ENCODE results near the gene SCN4B. TPM values are rescaled to one million over a fixed set of nuclear protein-coding genes. Genes with fewer than 3 reads are reported as not detected.
A peak's percentile ranks its signal among the peaks of the same experiment; 100 is the strongest.

SCN4B gene
- total RNA-seq, 1 donor from 2014 or later: 3.6 TPM

- no peak for TF ChIP-seq EZH2phosphoT487 (IDR thresholded peaks at IDR 0.05)
- TF ChIP-seq EZH2 (IDR thresholded peaks at IDR 0.05): no peak
- TF ChIP-seq CTCF (IDR thresholded peaks at IDR 0.05): no peak
- peak overlapping the region; percentile 100 for H2AFZ ChIP-seq (replicated peaks)
- H3K9me3 ChIP-seq (ENCODE audit: low read depth): no peaks in the 10 kb centered on the region
- peaks cover 27% of the 10 kb centered on the region for H3K4me1 ChIP-seq
- no peaks in the 10 kb centered on the region for H4K20me1 ChIP-seq (ENCODE audit: low read depth)
- no peaks in the 10 kb centered on the region for H3K36me3 ChIP-seq
- Mint-ChIP-seq H3K4me3 (peak overlapping the region; percentile 83), H3K27ac (no peak overlapping the region), H3K36me3 (no peaks in the 10 kb centered on the region), H3K4me1 (peaks cover 41% of the 10 kb centered on the region), H3K9me3 (no peaks in the 10 kb centered on the region), H3K27me3 (ENCODE audit: insufficient read depth, low read depth) (peaks cover 21% of the 10 kb centered on the region)
- peaks cover 46% of the 10 kb centered on the region for H3K27me3 ChIP-seq
- no peak overlapping the region for H3K27ac ChIP-seq
- H3F3A ChIP-seq (ENCODE audit: low read depth): peaks cover 20% of the 10 kb centered on the region
- H3K79me2 ChIP-seq (ENCODE audit: low read depth): no peaks in the 10 kb centered on the region
- H3K4me3 ChIP-seq: peak overlapping the region; percentile 81
- H3K4me2 ChIP-seq: peak overlapping the region; percentile 92
- DNase-seq (ENCODE audit: low spot score): no peak
- no peak overlapping the region for H3K9ac ChIP-seq
Observed at GRCh38 chr11:118176778-118177134, 24.1 kb upstream of the SCN4B start.

DNA sequence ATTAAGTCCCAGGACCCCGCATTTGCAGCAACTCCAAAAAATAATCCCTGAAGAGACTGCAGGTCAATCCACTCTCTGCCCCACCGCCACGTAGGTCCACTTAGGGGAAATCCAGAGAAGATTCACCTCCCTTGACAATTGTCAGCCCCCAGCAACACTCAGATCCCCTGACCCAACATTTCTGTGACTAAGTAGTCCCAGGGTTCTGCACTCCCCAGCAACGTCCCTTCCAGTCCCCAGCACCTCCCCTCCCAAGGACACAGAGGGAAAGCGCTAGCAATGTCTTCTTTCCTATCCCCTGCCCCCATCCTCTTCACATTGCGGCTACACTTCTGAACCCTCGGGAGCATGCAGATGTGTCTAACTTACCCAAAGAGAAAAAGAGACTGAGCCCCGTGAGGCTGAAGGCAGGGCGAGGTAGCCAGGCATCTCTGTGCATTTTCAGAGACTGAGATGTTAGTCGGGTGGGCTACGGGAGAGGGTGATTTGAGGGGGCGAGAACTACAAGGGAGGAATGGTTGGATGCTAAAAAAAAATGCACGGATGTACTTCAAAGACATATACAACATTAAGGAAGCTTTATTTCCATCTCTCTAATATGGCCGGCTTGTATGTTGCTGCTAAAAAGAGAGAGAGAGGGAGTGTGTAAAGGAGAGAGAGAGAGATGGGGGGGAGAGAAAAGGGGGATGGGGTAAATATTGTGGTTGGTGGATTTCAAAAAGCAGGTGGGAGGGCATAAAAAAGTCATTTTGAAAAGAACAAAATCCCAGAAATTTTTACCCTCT, 23.6 kb upstream of the SCN4B start, which contains the start of gene SCN2B:
SCN2B (minus strand) TSS at position 647 of the 785 bp plus-strand sequence; CDS start at position 439, 208 bp downstream.
- Histone ChIP-seq H3K4me2 (peak within 1 kb of the TSS; percentile 92), H3K4me1 (peaks cover 30% of the 10 kb centered on the region), H3K27me3 (peaks cover 51% of the 10 kb centered on the region), H3K4me3 (peak within 1 kb of the TSS; percentile 81), H3K27ac (no peak within 1 kb of the TSS), H3K36me3 (no peaks in the 10 kb centered on the region), H2AFZ (replicated peaks) (peak within 1 kb of the TSS; percentile 100), H3F3A (ENCODE audit: low read depth) (peaks cover 20% of the 10 kb centered on the region), H3K9ac (no peak within 1 kb of the TSS), H4K20me1 (ENCODE audit: low read depth) (no peaks in the 10 kb centered on the region), H3K9me3 (ENCODE audit: low read depth) (no peaks in the 10 kb centered on the region), H3K79me2 (ENCODE audit: low read depth) (no peaks in the 10 kb centered on the region)
- H3K27ac Mint-ChIP-seq: peak within 1 kb of the TSS; percentile 61
- TF ChIP-seq CTCF (IDR thresholded peaks at IDR 0.05): peak; percentile 2
- no peak for TF ChIP-seq EZH2 (IDR thresholded peaks at IDR 0.05)
- H3K4me1 Mint-ChIP-seq: peaks cover 42% of the 10 kb centered on the region
- peaks cover 25% of the 10 kb centered on the region for H3K27me3 Mint-ChIP-seq (ENCODE audit: insufficient read depth, low read depth)
- no peaks in the 10 kb centered on the region for H3K36me3 Mint-ChIP-seq
- no peak for DNase-seq (ENCODE audit: low spot score)
- peak within 1 kb of the TSS; percentile 83 for H3K4me3 Mint-ChIP-seq
- H3K9me3 Mint-ChIP-seq: no peaks in the 10 kb centered on the region

- no peak for DNase-seq (ENCODE audit: low spot score)
- no peak for TF ChIP-seq CTCF (IDR thresholded peaks at IDR 0.05)
- TF ChIP-seq EZH2phosphoT487 (IDR thresholded peaks at IDR 0.05): no peak
- TF ChIP-seq EZH2 (IDR thresholded peaks at IDR 0.05): no peak
Observed at GRCh38 chr11:118175031-118175992, 22.7 kb upstream of the SCN4B start.

More at GRCh38 chr11:118175031-118175992, 22.7 kb upstream of the SCN4B start:
- H3F3A ChIP-seq (ENCODE audit: low read depth): peaks cover 20% of the 10 kb centered on the region
- H4K20me1 ChIP-seq (ENCODE audit: low read depth): no peaks in the 10 kb centered on the region
- H3K36me3 Mint-ChIP-seq: no peaks in the 10 kb centered on the region
- H3K9me3 ChIP-seq (ENCODE audit: low read depth): no peaks in the 10 kb centered on the region
- H2AFZ ChIP-seq (replicated peaks): peak overlapping the region; percentile 100
- no peaks in the 10 kb centered on the region for H3K79me2 ChIP-seq (ENCODE audit: low read depth)
- H3K27me3 ChIP-seq: peaks cover 59% of the 10 kb centered on the region
- peak overlapping the region; percentile 92 for H3K4me2 ChIP-seq
- no peak overlapping the region for H3K27ac ChIP-seq
- H3K9me3 Mint-ChIP-seq: no peaks in the 10 kb centered on the region
- H3K36me3 ChIP-seq: no peaks in the 10 kb centered on the region
- peak overlapping the region; percentile 83 for H3K4me3 Mint-ChIP-seq
- peaks cover 37% of the 10 kb centered on the region for H3K4me1 Mint-ChIP-seq
- H3K4me3 ChIP-seq: peak overlapping the region; percentile 81
- H3K9ac ChIP-seq: no peak overlapping the region
- peak overlapping the region; percentile 61 for H3K27ac Mint-ChIP-seq
- peaks cover 32% of the 10 kb centered on the region for H3K4me1 ChIP-seq
- peaks cover 32% of the 10 kb centered on the region for H3K27me3 Mint-ChIP-seq (ENCODE audit: insufficient read depth, low read depth)

All from neural progenitor cell (in vitro differentiated cells).